Breast epithelium (tissue), 4 donors: ENCODE data around the gene G6PC1. TPM values are rescaled to one million over a fixed set of nuclear protein-coding genes. Genes with fewer than 3 reads are reported as not detected.
"Not testable (repeated sequence)": the region's sequence is repeated elsewhere in the genome, so short reads cannot be mapped to it uniquely, and the experiment has no call there.

ENCODE experiments used
- DNase-seq, 2 donors: peaks; one replicate each; pipeline ENCODE4 v3.0.0-alpha.2; 2019; ENCODE audit warnings: low spot score in 2 of 2
- H3K27ac ChIP-seq, 2 donors: fragments of 200-600 bp; sonication (generic) in 1 of 2; one replicate each; pipeline ENCODE4 v1.5.1; 2016 to 2019; ENCODE audit warnings: mild to moderate bottlenecking in 1 of 2
- H3K27me3 ChIP-seq, 2 donors: fragments of 200-600 bp; sonication (generic) in 1 of 2; one replicate each; pipeline versions ENCODE4 v1.5.1 to v1.6.0; 2017 to 2019; ENCODE audit warnings: control low read depth in 1 of 2, mild to moderate bottlenecking in 1 of 2
- H3K36me3 ChIP-seq: fragments of 200-600 bp; one replicate; pipeline ENCODE4 v1.5.1; 2019
- H3K4me1 ChIP-seq, 2 donors: fragments of 200-600 bp; sonication (generic); one replicate each; pipeline ENCODE4 v1.5.1; 2016 to 2019; ENCODE audit warnings: control low read depth in 1 of 2
- H3K4me3 ChIP-seq, 3 donors: fragments of 200-600 bp; sonication (generic); 1 replicate in 2 of 3; 2 replicates in 1 of 3; pipeline ENCODE4 v1.5.1; 2016 to 2019; ENCODE audit warnings: mild to moderate bottlenecking in 3 of 3, moderate library complexity in 2 of 3
- H3K9me3 ChIP-seq, 2 donors: fragments of 200-600 bp; sonication (generic) in 1 of 2; one replicate each; pipeline ENCODE4 v1.5.1; 2016 to 2019; ENCODE audit warnings: control low read depth in 1 of 2
- POLR2A ChIP-seq: fragments of 450-650 bp; IDR thresholded peaks from one replicate; pipeline ENCODE4 v1.6.1; 2016; ENCODE audit warnings: antibody characterized with exemption, mild to moderate bottlenecking, moderate library complexity
- POLR2AphosphoS5 ChIP-seq, 3 donors: sonication (generic); formaldehyde crosslinking; IDR thresholded peaks; one replicate each; pipeline ENCODE4 v1.6.1; 2017; ENCODE audit warnings: antibody characterized with exemption in 3 of 3
- intact Hi-C: fragments of 100-400 bp; cut with DNase I; formaldehyde crosslinking; loops from one replicate; pipeline ENCODE4 v1.15.1; 2023; ENCODE audit warnings: low total_unique reads
- total RNA-seq, 3 donors: library from RNA; depleted of rRNA; stranded (reverse); fragments of >200 nt; gene quantifications; one replicate each; pipeline ENCODE4 v1.1.0, GENCODE V29; 2016
- TF ChIP-seq, protein P1 (sequence below), 3 donors: fragments of 450-650 bp; IDR thresholded peaks; one replicate each; pipeline ENCODE4 v1.5.1; 2016 to 2017; ENCODE audit warnings: antibody characterized with exemption in 3 of 3, mild to moderate bottlenecking in 3 of 3, moderate library complexity in 3 of 3

Gene G6PC1
- total RNA-seq, result not detected

DNA sequence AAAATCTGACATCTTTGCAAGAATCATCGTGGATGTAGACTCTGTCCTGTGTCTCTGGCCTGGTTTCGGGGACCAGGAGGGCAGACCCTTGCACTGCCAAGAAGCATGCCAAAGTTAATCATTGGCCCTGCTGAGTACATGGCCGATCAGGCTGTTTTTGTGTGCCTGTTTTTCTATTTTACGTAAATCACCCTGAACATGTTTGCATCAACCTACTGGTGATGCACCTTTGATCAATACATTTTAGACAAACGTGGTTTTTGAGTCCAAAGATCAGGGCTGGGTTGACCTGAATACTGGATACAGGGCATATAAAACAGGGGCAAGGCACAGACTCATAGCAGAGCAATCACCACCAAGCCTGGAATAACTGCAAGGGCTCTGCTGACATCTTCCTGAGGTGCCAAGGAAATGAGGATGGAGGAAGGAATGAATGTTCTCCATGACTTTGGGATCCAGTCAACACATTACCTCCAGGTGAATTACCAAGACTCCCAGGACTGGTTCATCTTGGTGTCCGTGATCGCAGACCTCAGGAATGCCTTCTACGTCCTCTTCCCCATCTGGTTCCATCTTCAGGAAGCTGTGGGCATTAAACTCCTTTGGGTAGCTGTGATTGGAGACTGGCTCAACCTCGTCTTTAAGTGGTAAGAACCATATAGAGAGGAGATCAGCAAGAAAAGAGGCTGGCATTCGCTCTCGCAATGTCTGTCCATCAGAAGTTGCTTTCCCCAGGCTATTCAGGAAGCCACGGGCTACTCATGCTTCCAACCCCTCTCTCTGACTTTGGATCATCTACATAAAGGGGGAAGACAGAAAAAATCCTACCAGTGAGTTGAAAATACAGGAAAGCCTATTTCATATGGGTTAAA lies at the start of gene G6PC1:
Gene G6PC1, plus strand, starts transcription at position 340 of the 872 bp plus-strand sequence. Its CDS starts 78 bp downstream, at position 418.
- H3K9me3 ChIP-seq, result no peaks in the 10 kb centered on the region
- intact Hi-C loops, result no loop called here
- H3K27me3 ChIP-seq, result peaks cover 0 to 6% of the 10 kb centered on the region in 2 donors
- H3K4me1 ChIP-seq, result no peaks in the 10 kb centered on the region
- no peak for DNase-seq
- H3K27ac ChIP-seq, result no peak within 1 kb of the TSS
- no peaks in the 10 kb centered on the region for H3K36me3 ChIP-seq
- no peak for TF ChIP-seq POLR2A
- TF ChIP-seq POLR2AphosphoS5 (IDR thresholded peaks at IDR 0.05), result no peak
- TF ChIP-seq, protein P1, sequence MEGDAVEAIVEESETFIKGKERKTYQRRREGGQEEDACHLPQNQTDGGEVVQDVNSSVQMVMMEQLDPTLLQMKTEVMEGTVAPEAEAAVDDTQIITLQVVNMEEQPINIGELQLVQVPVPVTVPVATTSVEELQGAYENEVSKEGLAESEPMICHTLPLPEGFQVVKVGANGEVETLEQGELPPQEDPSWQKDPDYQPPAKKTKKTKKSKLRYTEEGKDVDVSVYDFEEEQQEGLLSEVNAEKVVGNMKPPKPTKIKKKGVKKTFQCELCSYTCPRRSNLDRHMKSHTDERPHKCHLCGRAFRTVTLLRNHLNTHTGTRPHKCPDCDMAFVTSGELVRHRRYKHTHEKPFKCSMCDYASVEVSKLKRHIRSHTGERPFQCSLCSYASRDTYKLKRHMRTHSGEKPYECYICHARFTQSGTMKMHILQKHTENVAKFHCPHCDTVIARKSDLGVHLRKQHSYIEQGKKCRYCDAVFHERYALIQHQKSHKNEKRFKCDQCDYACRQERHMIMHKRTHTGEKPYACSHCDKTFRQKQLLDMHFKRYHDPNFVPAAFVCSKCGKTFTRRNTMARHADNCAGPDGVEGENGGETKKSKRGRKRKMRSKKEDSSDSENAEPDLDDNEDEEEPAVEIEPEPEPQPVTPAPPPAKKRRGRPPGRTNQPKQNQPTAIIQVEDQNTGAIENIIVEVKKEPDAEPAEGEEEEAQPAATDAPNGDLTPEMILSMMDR (IDR thresholded peaks at IDR 0.05), result no peak
- H3K4me3 ChIP-seq, result no peak within 1 kb of the TSS

DNA sequence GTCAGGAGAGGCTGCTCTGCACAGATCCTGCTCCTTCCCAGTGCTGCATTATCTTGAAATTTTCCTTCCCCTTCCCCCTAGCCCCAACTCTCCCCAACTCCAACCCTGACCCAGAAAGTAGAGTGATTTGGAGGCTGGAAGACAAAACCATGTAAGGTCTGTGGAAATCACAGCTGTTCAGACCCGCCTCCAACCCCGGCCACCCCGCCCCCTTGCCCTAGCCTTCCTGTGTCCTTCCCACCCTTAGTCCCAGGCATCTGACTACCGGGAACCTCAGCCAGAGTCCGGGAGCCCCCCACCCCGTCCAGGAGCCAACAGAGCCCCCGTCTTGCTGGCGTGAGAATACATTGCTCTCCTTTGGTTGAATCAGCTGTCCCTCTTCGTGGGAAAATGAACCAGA lies 49.6 kb upstream of the G6PC1 start, which contains the start of gene AOC3:
Gene AOC3, plus strand, starts transcription at position 246 of the 400 bp plus-strand sequence. Its CDS starts 145 bp downstream, at position 391.
- H3K27me3 ChIP-seq, result no peaks in the 10 kb centered on the region
- H3K27ac ChIP-seq, result peak within 1 kb of the TSS; percentile 10 to 71
- intact Hi-C loops, result no loop called here
- no peaks in the 10 kb centered on the region for H3K36me3 ChIP-seq
- no peak for DNase-seq
- no peaks in the 10 kb centered on the region for H3K4me1 ChIP-seq
- H3K4me3 ChIP-seq, result peak within 1 kb of the TSS; percentile 23 to 59 (median 40)
- TF ChIP-seq POLR2A, result no peak
- TF ChIP-seq, protein P1 (IDR thresholded peaks at IDR 0.05), result no peak
- TF ChIP-seq POLR2AphosphoS5 (IDR thresholded peaks at IDR 0.05), result no peak
- no peaks in the 10 kb centered on the region for H3K9me3 ChIP-seq

DNA sequence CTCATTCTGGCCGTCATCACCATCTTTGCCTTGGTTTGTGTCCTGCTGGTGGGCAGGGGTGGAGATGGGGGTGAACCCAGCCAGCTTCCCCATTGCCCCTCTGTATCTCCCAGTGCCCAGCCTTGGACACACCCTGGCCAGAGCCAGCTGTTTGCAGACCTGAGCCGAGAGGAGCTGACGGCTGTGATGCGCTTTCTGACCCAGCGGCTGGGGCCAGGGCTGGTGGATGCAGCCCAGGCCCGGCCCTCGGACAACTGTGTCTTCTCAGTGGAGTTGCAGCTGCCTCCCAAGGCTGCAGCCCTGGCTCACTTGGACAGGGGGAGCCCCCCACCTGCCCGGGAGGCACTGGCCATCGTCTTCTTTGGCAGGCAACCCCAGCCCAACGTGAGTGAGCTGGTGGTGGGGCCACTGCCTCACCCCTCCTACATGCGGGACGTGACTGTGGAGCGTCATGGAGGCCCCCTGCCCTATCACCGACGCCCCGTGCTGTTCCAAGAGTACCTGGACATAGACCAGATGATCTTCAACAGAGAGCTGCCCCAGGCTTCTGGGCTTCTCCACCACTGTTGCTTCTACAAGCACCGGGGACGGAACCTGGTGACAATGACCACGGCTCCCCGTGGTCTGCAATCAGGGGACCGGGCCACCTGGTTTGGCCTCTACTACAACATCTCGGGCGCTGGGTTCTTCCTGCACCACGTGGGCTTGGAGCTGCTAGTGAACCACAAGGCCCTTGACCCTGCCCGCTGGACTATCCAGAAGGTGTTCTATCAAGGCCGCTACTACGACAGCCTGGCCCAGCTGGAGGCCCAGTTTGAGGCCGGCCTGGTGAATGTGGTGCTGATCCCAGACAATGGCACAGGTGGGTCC lies 49.0 kb upstream of the G6PC1 start:
- H3K27me3 ChIP-seq, H3K9me3 ChIP-seq, H3K4me1 ChIP-seq, intact Hi-C loops, H3K36me3 ChIP-seq, DNase-seq: not testable (repeated sequence)
- peak overlapping the region; percentile 23 to 59 (median 40) for H3K4me3 ChIP-seq
- peak overlapping the region; percentile 10 to 71 for H3K27ac ChIP-seq

DNA sequence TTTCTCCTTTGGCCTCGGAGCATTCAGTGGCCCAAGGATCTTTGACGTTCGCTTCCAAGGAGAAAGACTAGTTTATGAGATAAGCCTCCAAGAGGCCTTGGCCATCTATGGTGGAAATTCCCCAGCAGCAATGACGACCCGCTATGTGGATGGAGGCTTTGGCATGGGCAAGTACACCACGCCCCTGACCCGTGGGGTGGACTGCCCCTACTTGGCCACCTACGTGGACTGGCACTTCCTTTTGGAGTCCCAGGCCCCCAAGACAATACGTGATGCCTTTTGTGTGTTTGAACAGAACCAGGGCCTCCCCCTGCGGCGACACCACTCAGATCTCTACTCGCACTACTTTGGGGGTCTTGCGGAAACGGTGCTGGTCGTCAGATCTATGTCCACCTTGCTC lies 48.2 kb upstream of the G6PC1 start:
- DNase-seq, result peak in 1 of 2 donors; percentile 46
- Histone ChIP-seq H3K9me3 (no peaks in the 10 kb centered on the region), H3K27ac (peak overlapping the region; percentile 10 to 69), H3K4me1 (no peaks in the 10 kb centered on the region), H3K27me3 (no peaks in the 10 kb centered on the region), H3K36me3 (no peaks in the 10 kb centered on the region), H3K4me3 (peak overlapping the region; percentile 24 to 59 (median 40))
- intact Hi-C loops, result no loop called here
- TF ChIP-seq POLR2A, result no peak
- no peak for TF ChIP-seq POLR2AphosphoS5 (IDR thresholded peaks at IDR 0.05)
- TF ChIP-seq, protein P1 (IDR thresholded peaks at IDR 0.05), result no peak

DNA sequence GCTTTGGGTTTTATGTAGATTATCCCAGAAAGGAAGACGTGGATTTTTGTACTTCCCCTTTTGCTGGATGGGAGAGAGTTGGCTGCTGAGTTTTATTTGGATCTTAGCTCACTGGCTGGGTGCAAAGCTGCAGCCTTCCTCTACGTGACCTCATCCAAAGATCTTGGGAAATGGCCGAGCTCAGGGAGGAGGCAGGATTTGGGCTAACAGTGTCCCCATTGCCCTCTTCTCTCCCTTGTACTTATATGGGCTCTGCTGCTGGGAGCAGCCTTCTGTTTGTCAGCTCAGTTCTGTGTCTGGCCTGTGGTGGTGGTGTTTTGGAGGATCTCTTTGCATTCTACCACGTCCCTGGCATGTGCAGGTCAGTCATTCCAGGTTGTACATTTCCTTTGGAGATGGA lies 47.6 kb upstream of the G6PC1 start:
- no peaks in the 10 kb centered on the region for H3K9me3 ChIP-seq
- no peaks in the 10 kb centered on the region for H3K36me3 ChIP-seq
- no peaks in the 10 kb centered on the region for H3K27me3 ChIP-seq
- no peaks in the 10 kb centered on the region for H3K4me1 ChIP-seq
- intact Hi-C loops, result no loop called here
- DNase-seq, result no peak
- H3K4me3 ChIP-seq, result peak overlapping the region; percentile 24 to 59 (median 40)
- TF ChIP-seq POLR2AphosphoS5 (IDR thresholded peaks at IDR 0.05) (no peak), POLR2A (no peak)
- TF ChIP-seq, protein P1 (IDR thresholded peaks at IDR 0.05), result no peak
- H3K27ac ChIP-seq, result peak overlapping the region; percentile 10 to 69
